GM12801 (cell line): ENCODE data around the gene SLC49A4.

ENCODE experiments used
- TF ChIP-seq, protein P1 (sequence below): IDR thresholded peaks from one replicate; pipeline ENCODE4 v1.5.1; 2011; ENCODE audit warnings: control low read depth; ENCODE audit not compliant: insufficient read length; ENCODE audit errors: extremely low read depth

The SLC49A4 gene

DNA sequence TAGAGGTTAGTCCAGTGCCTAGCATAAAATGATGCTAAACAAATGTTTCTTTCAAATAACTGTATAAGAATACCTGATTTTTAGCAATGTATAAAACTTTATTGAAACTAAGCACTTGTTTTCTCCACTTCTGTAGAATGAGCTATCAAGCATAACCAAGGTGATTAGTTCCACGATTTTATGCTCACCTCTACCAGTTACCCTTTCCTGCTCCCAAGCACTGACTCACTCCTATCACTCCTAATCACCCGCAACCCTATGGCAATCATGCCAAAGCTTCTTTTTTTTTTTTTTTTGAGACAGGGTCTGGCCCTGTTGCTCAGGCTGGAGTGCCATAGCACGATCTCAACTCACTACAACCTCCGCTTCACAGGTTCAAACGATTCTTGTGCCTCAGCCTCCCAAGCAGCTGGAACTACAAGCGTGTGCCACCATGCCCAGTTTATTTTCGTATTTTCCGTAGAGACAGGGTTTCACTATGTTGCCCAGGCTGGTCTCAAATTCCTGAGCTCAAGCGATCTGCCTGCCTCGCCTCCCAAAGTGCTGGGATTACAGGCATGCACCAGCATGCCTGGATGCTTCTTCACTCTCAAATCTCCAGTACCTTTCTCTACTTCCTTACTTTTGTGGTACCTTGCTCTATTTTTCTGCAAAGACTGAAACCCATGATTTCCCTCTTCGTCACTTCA is 5.1 kb upstream of the SLC49A4 start:
- TF ChIP-seq, protein P1, sequence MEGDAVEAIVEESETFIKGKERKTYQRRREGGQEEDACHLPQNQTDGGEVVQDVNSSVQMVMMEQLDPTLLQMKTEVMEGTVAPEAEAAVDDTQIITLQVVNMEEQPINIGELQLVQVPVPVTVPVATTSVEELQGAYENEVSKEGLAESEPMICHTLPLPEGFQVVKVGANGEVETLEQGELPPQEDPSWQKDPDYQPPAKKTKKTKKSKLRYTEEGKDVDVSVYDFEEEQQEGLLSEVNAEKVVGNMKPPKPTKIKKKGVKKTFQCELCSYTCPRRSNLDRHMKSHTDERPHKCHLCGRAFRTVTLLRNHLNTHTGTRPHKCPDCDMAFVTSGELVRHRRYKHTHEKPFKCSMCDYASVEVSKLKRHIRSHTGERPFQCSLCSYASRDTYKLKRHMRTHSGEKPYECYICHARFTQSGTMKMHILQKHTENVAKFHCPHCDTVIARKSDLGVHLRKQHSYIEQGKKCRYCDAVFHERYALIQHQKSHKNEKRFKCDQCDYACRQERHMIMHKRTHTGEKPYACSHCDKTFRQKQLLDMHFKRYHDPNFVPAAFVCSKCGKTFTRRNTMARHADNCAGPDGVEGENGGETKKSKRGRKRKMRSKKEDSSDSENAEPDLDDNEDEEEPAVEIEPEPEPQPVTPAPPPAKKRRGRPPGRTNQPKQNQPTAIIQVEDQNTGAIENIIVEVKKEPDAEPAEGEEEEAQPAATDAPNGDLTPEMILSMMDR, result no peak

DNA sequence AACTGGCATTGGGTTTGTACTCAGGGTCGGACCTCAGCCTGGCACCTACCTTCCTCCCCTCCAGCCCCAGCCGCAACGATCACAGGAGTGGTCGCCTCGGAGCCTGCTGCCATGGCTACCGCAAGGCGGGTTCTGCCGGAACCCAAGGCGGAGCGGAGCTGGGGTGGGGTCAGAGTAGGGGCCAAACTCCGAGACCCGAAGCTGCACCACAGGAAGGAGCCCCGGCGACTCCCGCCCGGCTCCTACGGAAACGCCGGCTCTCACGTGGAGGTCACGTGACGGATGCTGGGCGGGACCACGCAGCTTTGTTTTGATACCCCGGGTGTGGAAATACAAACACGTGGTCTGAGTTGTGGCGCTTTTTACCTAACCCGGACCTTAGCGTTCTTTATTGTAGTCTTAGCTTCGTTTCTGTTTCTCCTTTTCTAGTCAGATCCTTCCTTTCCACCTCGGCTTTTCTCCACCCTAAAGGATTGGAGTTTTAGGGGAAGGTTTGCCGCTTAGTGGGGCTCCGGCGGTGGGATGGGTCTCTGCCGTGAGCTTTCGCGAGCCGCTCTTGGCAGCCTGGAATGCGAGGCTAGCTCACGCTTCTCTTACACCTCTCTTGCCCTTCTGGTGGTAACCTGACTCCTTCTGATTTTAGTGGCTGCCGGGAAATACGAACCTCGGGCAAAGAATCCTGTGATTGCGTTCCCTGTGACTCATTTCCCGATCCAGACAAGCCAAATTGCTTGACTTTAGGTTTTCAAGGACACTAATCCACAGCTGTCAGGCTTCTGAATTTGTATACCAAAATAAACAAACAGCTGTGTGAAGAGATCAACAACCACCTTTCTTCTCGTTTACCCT is 1.1 kb upstream of the SLC49A4 start, which contains the start of gene HSPBAP1:
Gene HSPBAP1 (minus strand): TSS at position 264 of the 849 bp plus-strand sequence. CDS start 151 bp downstream, at position 113.
- TF ChIP-seq, protein P1, result no peak

- TF ChIP-seq, protein P1, result no peak
Measured at GRCh38 chr3:122794483-122794778, 438 bp upstream of the SLC49A4 start.

DNA sequence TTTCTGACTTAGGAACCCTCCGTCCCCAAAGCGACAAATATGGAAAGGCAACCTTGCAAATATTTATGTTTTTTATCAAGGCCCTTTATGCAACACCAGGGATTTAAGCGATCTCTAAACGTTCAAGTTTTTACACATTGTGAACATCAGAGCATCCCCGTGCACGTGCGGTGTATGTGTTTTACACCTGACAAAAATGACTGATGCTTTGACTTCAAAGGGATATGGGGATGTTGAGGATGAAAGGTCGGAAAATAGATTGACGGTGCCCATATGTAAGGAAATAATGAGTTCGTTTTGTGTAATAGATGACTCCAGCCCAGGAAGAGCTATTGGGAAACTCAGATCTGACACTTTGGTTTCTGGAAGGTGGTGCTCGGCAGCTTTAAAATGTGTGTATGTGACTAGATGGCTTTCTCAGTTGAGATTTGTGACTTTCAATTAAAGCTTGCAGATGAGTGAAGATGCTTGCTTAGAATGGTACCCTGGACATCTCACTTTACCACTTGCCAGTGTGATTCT is 866 bp downstream of the SLC49A4 start:
- TF ChIP-seq, protein P1, result no peak

- TF ChIP-seq, protein P1, result no peak
Measured at GRCh38 chr3:122797291-122797690, 2.4 kb downstream of the SLC49A4 start.

DNA sequence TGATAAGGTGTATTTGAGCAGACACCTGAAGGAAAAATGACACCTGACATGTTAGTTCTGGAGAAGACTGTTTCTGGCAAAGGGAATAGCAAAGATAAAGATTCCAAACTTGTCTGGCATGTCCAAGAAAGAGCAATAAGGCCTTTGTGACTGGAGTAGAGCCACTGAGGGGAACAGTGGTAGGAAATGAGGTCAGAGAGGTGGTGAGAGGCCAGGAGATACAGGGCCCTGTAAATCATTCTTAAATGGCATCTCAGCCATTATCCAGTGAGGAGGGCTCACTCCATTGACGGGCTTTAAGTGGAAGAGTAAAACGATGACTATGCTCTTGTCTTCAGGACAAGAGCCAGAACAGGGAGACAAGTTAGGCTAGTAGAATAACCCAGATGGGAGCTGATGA is 4.5 kb downstream of the SLC49A4 start:
- TF ChIP-seq, protein P1, result no peak

DNA sequence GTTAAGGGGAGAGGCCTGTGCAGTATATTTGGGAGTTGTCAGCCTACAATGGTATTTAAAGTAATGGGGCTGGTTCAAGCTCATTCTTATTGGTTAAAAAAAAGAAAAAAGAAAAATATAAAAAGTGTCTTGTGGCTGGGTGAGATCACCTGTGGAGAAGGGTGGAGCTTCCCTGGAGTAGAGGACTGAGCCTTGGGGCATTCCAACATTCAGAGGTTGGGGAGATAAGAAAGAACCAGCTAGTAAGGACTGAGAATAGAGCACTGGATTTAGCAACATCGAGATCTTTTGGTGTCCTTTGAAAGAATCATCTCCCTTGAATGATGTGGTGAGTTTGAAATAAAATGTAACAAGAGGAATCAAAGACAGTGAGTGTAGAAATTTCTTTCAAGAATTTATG is 5.2 kb downstream of the SLC49A4 start:
- TF ChIP-seq, protein P1, result no peak
